Activated CD4-positive, alpha-beta T cell treated with anti-CD3 and anti-CD28 coated beads for 36 hours (primary cell): Measurements from ENCODE around the gene CA9. TPM values are rescaled to one million over a fixed set of nuclear protein-coding genes. Genes with fewer than 3 reads are reported as not detected.
"Not testable (repeated sequence)": the region's sequence is repeated elsewhere in the genome, so short reads cannot be mapped to it uniquely, and the experiment has no call there.

Source experiments
- ATAC-seq: fragments of 200-7000 bp; cut with Tn5 transposase; one replicate; pipeline ENCODE4 v1.10.0; 2021; ENCODE audit warnings: mild to moderate bottlenecking, moderate library complexity
- CTCF ChIA-PET: fragments of 350-600 bp; sonication (Branson Sonifier 250); formaldehyde crosslinking; loops from one replicate; lab custom pipeline; 2021; ENCODE audit warnings: antibody characterized with exemption; lab: Charles Lee
- POLR2A ChIA-PET: fragments of 350-600 bp; sonication (Branson Sonifier 250); formaldehyde crosslinking; loops from one replicate; lab custom pipeline; 2021; ENCODE audit warnings: antibody characterized with exemption, inconsistent platforms; lab: Charles Lee
- DNase-seq: peaks from one replicate; pipeline ENCODE4 v3.0.0-alpha.2; 2020
- H3K27ac Mint-ChIP-seq: one replicate; pipeline ENCODE4 v1.8.0; 2021; ENCODE audit warnings: mixed read lengths
- H3K27me3 Mint-ChIP-seq: one replicate; pipeline ENCODE4 v1.8.0; 2021; ENCODE audit warnings: mixed read lengths
- H3K36me3 Mint-ChIP-seq: one replicate; pipeline ENCODE4 v1.8.0; 2021; ENCODE audit warnings: low read depth, mixed read lengths
- H3K4me1 Mint-ChIP-seq: one replicate; pipeline ENCODE4 v1.8.0; 2021; ENCODE audit warnings: mixed read lengths
- H3K4me3 Mint-ChIP-seq: one replicate; pipeline ENCODE4 v1.8.0; 2021; ENCODE audit warnings: mild to moderate bottlenecking, moderate library complexity, mixed read lengths
- H3K9me3 Mint-ChIP-seq: one replicate; pipeline ENCODE4 v1.8.0; 2021; ENCODE audit warnings: low read depth, mixed read lengths
- intact Hi-C, 2 experiments: fragments of 100-400 bp; cut with DNase I in 1 of 2; cut with micrococcal nuclease in 1 of 2; formaldehyde crosslinking; loops; one replicate each; pipeline versions ENCODE4 v1.14.2 to v1.15.1; 2022 to 2024; cut with DNase I, micrococcal nuclease
- total RNA-seq, 2 experiments: library from RNA; stranded (reverse); gene quantifications; one replicate each; pipeline ENCODE4 v1.2.3, GENCODE V29; 2021

CA9 gene
- 1 to 10 TPM; 2.9 to 3.1 TPM for total RNA-seq

- H3K9me3 Mint-ChIP-seq = no peaks in the 10 kb centered on the region
- H3K27me3 Mint-ChIP-seq = peaks cover 9% of the 10 kb centered on the region
- peaks cover 10% of the 10 kb centered on the region for H3K4me1 Mint-ChIP-seq
- DNase-seq (no peak), ATAC-seq (no peak)
- intact Hi-C loops = no loop called here
- CTCF ChIA-PET = interaction anchor here (0.6 to 1.1 kb wide), 5 partner anchors 10 to 25 kb away, joined by 3 to 4 read pairs (median 4); partner anchors contain the start of gene CCDC107
- H3K36me3 Mint-ChIP-seq = no peaks in the 10 kb centered on the region
- no peak within 1 kb of the TSS for H3K4me3 Mint-ChIP-seq
- no peak within 1 kb of the TSS for H3K27ac Mint-ChIP-seq
- POLR2A ChIA-PET = no interaction called here
Observed at GRCh38 chr9:35673132-35674024, at the start of gene CA9. TSS of gene CA9 (plus strand) at chr9:35673928. CDS start at chr9:35673960, 32 bp downstream.

- no peak overlapping the region for H3K27ac Mint-ChIP-seq
- DNase-seq (no peak), ATAC-seq (no peak)
- no peaks in the 10 kb centered on the region for H3K9me3 Mint-ChIP-seq
- peaks cover 3% of the 10 kb centered on the region for H3K4me1 Mint-ChIP-seq
- ChIA-PET CTCF (interaction anchor here (0.6 to 1.2 kb wide), 2 partner anchors 16 to 65 kb away, joined by 3 read pairs; no protein-coding TSS in a partner anchor), POLR2A (no interaction called here)
- no peak overlapping the region for H3K4me3 Mint-ChIP-seq
- intact Hi-C loops = no loop called here
- H3K27me3 Mint-ChIP-seq = no peaks in the 10 kb centered on the region
- H3K36me3 Mint-ChIP-seq = no peaks in the 10 kb centered on the region
Observed at GRCh38 chr9:35627575-35627974, 46.2 kb upstream of the CA9 start.

- intact Hi-C loops = no loop called here
- CTCF ChIA-PET = interaction anchor here (0.7 to 4.8 kb wide), 7 partner anchors 8 to 152 kb away, joined by 3 to 27 read pairs (median 5); no protein-coding TSS in a partner anchor
- no peak overlapping the region for H3K27ac Mint-ChIP-seq
- no peaks in the 10 kb centered on the region for H3K36me3 Mint-ChIP-seq
- DNase-seq (no peak), ATAC-seq (no peak)
- peaks cover 3% of the 10 kb centered on the region for H3K4me1 Mint-ChIP-seq
- POLR2A ChIA-PET = interaction anchor here (0.5 kb wide), 1 partner anchor 8 kb away, joined by 5 read pairs; no protein-coding TSS in a partner anchor
- H3K27me3 Mint-ChIP-seq = no peaks in the 10 kb centered on the region
- H3K4me3 Mint-ChIP-seq = no peak overlapping the region
- no peaks in the 10 kb centered on the region for H3K9me3 Mint-ChIP-seq
Observed at GRCh38 chr9:35628389-35628991, 45.2 kb upstream of the CA9 start.

GRCh38 chr9:35629597-35629996 lies 44.1 kb upstream of the CA9 start:
- peaks cover 5% of the 10 kb centered on the region for H3K4me1 Mint-ChIP-seq
- no peaks in the 10 kb centered on the region for H3K27me3 Mint-ChIP-seq
- H3K9me3 Mint-ChIP-seq = no peaks in the 10 kb centered on the region
- CTCF ChIA-PET = interaction anchor here (1.2 to 4.8 kb wide), 5 partner anchors 9 to 153 kb away, joined by 3 to 27 read pairs (median 7); no protein-coding TSS in a partner anchor
- DNase-seq (no peak), ATAC-seq (peak; percentile 39)
- no peak overlapping the region for H3K4me3 Mint-ChIP-seq
- H3K27ac Mint-ChIP-seq = no peak overlapping the region
- intact Hi-C loops = no loop called here
- no peaks in the 10 kb centered on the region for H3K36me3 Mint-ChIP-seq
- POLR2A ChIA-PET = interaction anchor here (0.7 kb wide), 1 partner anchor 1150 kb away, joined by 3 read pairs; no protein-coding TSS in a partner anchor

GRCh38 chr9:35635730-35636129 lies 38.0 kb upstream of the CA9 start:
- peaks cover 47% of the 10 kb centered on the region for H3K4me1 Mint-ChIP-seq
- no peaks in the 10 kb centered on the region for H3K27me3 Mint-ChIP-seq
- no peak overlapping the region for H3K27ac Mint-ChIP-seq
- intact Hi-C loops = no loop called here
- ChIA-PET POLR2A (no interaction called here), CTCF (interaction anchor here (1.2 to 1.8 kb wide), 3 partner anchors 11 to 61 kb away, joined by 3 to 9 read pairs (median 3); no protein-coding TSS in a partner anchor)
- no peak for ATAC-seq
- H3K4me3 Mint-ChIP-seq = no peak overlapping the region
- H3K36me3 Mint-ChIP-seq = peaks cover 8% of the 10 kb centered on the region
- DNase-seq = no peak
- H3K9me3 Mint-ChIP-seq = peaks cover 5% of the 10 kb centered on the region

- H3K27me3 Mint-ChIP-seq = no peaks in the 10 kb centered on the region
- POLR2A ChIA-PET = no interaction called here
- no peak for ATAC-seq
- intact Hi-C loops = no loop called here
- no peak overlapping the region for H3K4me3 Mint-ChIP-seq
- DNase-seq = no peak
- H3K9me3 Mint-ChIP-seq = peaks cover 5% of the 10 kb centered on the region
- H3K4me1 Mint-ChIP-seq = peaks cover 47% of the 10 kb centered on the region
- CTCF ChIA-PET = interaction anchor here (0.6 to 1.8 kb wide), 4 partner anchors 11 to 60 kb away, joined by 3 to 9 read pairs (median 3); no protein-coding TSS in a partner anchor
- H3K27ac Mint-ChIP-seq = no peak overlapping the region
- peaks cover 13% of the 10 kb centered on the region for H3K36me3 Mint-ChIP-seq
Observed at GRCh38 chr9:35636135-35636876, 37.4 kb upstream of the CA9 start.

GRCh38 chr9:35636877-35637246 lies 36.9 kb upstream of the CA9 start:
- DNase-seq, intact Hi-C loops, POLR2A ChIA-PET, H3K9me3 Mint-ChIP-seq, H3K27ac Mint-ChIP-seq, H3K4me3 Mint-ChIP-seq, H3K27me3 Mint-ChIP-seq, ATAC-seq: not testable (repeated sequence)
- CTCF ChIA-PET = interaction anchor here (0.6 to 1.6 kb wide), 2 partner anchors 23 to 60 kb away, joined by 3 read pairs; no protein-coding TSS in a partner anchor
- Mint-ChIP-seq H3K4me1 (peaks cover 47% of the 10 kb centered on the region), H3K36me3 (peaks cover 17% of the 10 kb centered on the region)

GRCh38 chr9:35637427-35637955 lies 36.2 kb upstream of the CA9 start:
- CTCF ChIA-PET, H3K4me3 Mint-ChIP-seq, POLR2A ChIA-PET, H3K9me3 Mint-ChIP-seq, DNase-seq, ATAC-seq, intact Hi-C loops, H3K27me3 Mint-ChIP-seq: not testable (repeated sequence)
- peak overlapping the region; percentile 61 for H3K27ac Mint-ChIP-seq
- H3K4me1 Mint-ChIP-seq = peaks cover 47% of the 10 kb centered on the region
- peaks cover 17% of the 10 kb centered on the region for H3K36me3 Mint-ChIP-seq

- DNase-seq = peak; percentile 41
- H3K9me3 Mint-ChIP-seq, POLR2A ChIA-PET, H3K27me3 Mint-ChIP-seq, ATAC-seq, intact Hi-C loops: not testable (repeated sequence)
- H3K4me1 Mint-ChIP-seq = peaks cover 51% of the 10 kb centered on the region
- H3K27ac Mint-ChIP-seq = peak overlapping the region; percentile 61
- peaks cover 22% of the 10 kb centered on the region for H3K36me3 Mint-ChIP-seq
- H3K4me3 Mint-ChIP-seq = peak overlapping the region; percentile 26
- CTCF ChIA-PET = interaction anchor here (0.8 to 1.8 kb wide), 3 partner anchors 9 to 33 kb away, joined by 4 to 7 read pairs (median 5); no protein-coding TSS in a partner anchor
Observed at GRCh38 chr9:35638751-35639150, 35.0 kb upstream of the CA9 start.

- CTCF ChIA-PET = interaction anchor here (0.8 to 1.8 kb wide), 4 partner anchors 8 to 33 kb away, joined by 4 to 10 read pairs (median 6); partner anchors contain the start of genes CCDC107 and RMRP
Observed at GRCh38 chr9:35639225-35639624, 34.5 kb upstream of the CA9 start.

More at GRCh38 chr9:35639225-35639624, 34.5 kb upstream of the CA9 start:
- Mint-ChIP-seq H3K27ac (peak overlapping the region; percentile 90), H3K36me3 (peaks cover 23% of the 10 kb centered on the region), H3K4me1 (peaks cover 52% of the 10 kb centered on the region), H3K4me3 (peak overlapping the region; percentile 32)
- ATAC-seq = peak; percentile 78
- H3K9me3 Mint-ChIP-seq, H3K27me3 Mint-ChIP-seq, POLR2A ChIA-PET, DNase-seq, intact Hi-C loops: not testable (repeated sequence)
